Mesothelial cell of epicardium (in vitro differentiated cells): ENCODE results near the gene SETD1B. TPM values are rescaled to one million over a fixed set of nuclear protein-coding genes. Genes with fewer than 3 reads are reported as not detected.

ENCODE experiments used
- DNase-seq, 2 experiments: peaks; one replicate each; pipeline ENCODE4 v3.0.0; 2021; ENCODE audit warnings: low spot score in 2 of 2; ENCODE audit not compliant: unreplicated experiment in 2 of 2
- H3K27ac Mint-ChIP-seq: 2 replicates; pipeline ENCODE4 v1.8.0; 2021; ENCODE audit warnings: mixed read lengths
- H3K27me3 Mint-ChIP-seq: 2 replicates; pipeline ENCODE4 v1.8.0; 2021; ENCODE audit warnings: low read depth, mixed read lengths
- H3K36me3 Mint-ChIP-seq: 2 replicates; pipeline ENCODE4 v1.8.0; 2021; ENCODE audit warnings: mixed read lengths
- H3K4me1 Mint-ChIP-seq: 2 replicates; pipeline ENCODE4 v1.8.0; 2021; ENCODE audit warnings: mixed read lengths
- H3K4me3 Mint-ChIP-seq: 2 replicates; pipeline ENCODE4 v1.8.0; 2021; ENCODE audit warnings: mild to moderate bottlenecking, moderate library complexity, mixed read lengths
- H3K9me3 Mint-ChIP-seq: 2 replicates; pipeline ENCODE4 v1.8.0; 2021; ENCODE audit warnings: mixed read lengths
- total RNA-seq: library from RNA; stranded (reverse); gene quantifications from 3 replicates; pipeline ENCODE4 v1.2.1, GENCODE V29; 2021
- TF ChIP-seq, protein P1 (sequence below): fragments of 200-600 bp; sonication (generic); IDR thresholded peaks from one replicate; pipeline ENCODE4 v1.5.0; 2021; ENCODE audit warnings: antibody characterized with exemption; ENCODE audit not compliant: unreplicated experiment

SETD1B gene
- total RNA-seq, 1 donor from 2014 or later, result 27.2 TPM

DNA sequence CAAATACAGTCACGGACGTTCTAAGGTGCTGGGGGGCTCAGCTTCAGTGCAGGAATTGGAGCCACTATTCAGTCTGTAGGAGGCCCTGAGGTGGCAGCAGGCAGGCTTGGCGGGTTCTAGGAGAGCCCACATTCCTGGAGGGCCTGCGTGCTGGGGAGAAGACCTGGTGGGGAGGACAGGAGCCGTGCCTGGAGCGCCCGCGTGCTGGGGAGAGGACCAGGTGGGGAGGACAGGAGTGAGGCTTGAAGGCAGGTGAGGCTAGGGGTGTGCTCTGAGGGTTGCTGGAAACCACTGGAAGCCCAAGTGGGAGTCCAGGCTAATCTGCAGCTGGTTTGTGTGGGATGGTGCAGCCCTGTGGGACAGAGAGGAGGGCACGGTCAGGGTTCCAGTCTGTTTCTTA, 33.4 kb upstream of the SETD1B start:
- TF ChIP-seq, protein P1, sequence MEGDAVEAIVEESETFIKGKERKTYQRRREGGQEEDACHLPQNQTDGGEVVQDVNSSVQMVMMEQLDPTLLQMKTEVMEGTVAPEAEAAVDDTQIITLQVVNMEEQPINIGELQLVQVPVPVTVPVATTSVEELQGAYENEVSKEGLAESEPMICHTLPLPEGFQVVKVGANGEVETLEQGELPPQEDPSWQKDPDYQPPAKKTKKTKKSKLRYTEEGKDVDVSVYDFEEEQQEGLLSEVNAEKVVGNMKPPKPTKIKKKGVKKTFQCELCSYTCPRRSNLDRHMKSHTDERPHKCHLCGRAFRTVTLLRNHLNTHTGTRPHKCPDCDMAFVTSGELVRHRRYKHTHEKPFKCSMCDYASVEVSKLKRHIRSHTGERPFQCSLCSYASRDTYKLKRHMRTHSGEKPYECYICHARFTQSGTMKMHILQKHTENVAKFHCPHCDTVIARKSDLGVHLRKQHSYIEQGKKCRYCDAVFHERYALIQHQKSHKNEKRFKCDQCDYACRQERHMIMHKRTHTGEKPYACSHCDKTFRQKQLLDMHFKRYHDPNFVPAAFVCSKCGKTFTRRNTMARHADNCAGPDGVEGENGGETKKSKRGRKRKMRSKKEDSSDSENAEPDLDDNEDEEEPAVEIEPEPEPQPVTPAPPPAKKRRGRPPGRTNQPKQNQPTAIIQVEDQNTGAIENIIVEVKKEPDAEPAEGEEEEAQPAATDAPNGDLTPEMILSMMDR, result no peak
- peak overlapping the region; percentile 90 for H3K27ac Mint-ChIP-seq
- H3K9me3 Mint-ChIP-seq, result no peaks in the 10 kb centered on the region
- peak in 1 of 2 experiments; percentile 39 for DNase-seq
- H3K4me1 Mint-ChIP-seq, result peaks cover 52% of the 10 kb centered on the region
- H3K27me3 Mint-ChIP-seq, result no peaks in the 10 kb centered on the region
- no peaks in the 10 kb centered on the region for H3K36me3 Mint-ChIP-seq
- H3K4me3 Mint-ChIP-seq, result no peak overlapping the region

DNA sequence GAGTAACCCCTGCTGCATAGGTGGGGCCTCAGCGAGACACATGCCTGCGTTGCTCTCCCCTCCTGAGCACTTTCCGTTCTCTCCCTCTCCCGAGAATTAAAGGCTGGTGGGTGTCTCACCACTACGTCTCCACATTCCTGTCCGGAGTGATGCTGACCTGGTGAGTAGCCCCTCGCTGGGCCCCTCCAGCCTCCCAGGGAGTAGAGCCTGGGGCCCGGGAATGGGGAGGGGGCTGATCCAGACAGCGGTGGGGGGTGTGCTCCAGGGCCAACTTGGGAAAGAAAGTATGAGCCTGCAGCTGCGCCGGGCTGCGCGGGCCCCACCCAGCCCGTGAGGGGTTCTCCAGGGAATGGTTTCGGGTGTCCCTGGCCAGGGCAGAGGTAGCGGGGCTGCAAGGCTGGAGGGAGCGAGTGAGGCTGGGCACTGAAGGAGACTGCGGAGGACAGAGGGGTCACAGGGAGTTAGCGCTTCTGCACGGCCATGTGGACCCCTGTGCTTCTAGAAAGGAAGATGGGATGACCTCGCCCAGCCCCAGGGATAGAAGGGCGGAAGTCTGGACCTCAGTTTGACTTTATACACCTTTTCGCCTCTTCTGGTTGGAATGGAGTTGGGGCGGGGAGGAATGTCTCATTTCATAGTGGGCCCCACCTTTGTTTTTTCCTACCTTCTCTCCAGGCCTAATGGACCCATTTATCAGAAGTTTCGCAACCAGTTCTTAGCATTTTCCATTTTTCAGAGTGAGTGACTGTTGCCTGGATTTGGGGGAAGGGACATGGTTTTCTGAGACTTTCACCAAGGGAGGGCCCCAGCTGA, 32.8 kb upstream of the SETD1B start:
- no peaks in the 10 kb centered on the region for H3K27me3 Mint-ChIP-seq
- no peaks in the 10 kb centered on the region for H3K36me3 Mint-ChIP-seq
- H3K9me3 Mint-ChIP-seq, result no peaks in the 10 kb centered on the region
- H3K27ac Mint-ChIP-seq, result peak overlapping the region; percentile 90
- peaks cover 48% of the 10 kb centered on the region for H3K4me1 Mint-ChIP-seq
- TF ChIP-seq, protein P1, result no peak
- no peak for DNase-seq
- H3K4me3 Mint-ChIP-seq, result no peak overlapping the region

- Mint-ChIP-seq H3K4me3 (no peak overlapping the region), H3K4me1 (peaks cover 48% of the 10 kb centered on the region), H3K27ac (peak overlapping the region; percentile 68), H3K9me3 (no peaks in the 10 kb centered on the region), H3K27me3 (no peaks in the 10 kb centered on the region), H3K36me3 (no peaks in the 10 kb centered on the region)
- TF ChIP-seq, protein P1, result peak; percentile 71
- peak in 1 of 2 experiments; percentile 76 for DNase-seq
Measured at GRCh38 chr12:121773011-121773777, 30.6 kb upstream of the SETD1B start.

DNA sequence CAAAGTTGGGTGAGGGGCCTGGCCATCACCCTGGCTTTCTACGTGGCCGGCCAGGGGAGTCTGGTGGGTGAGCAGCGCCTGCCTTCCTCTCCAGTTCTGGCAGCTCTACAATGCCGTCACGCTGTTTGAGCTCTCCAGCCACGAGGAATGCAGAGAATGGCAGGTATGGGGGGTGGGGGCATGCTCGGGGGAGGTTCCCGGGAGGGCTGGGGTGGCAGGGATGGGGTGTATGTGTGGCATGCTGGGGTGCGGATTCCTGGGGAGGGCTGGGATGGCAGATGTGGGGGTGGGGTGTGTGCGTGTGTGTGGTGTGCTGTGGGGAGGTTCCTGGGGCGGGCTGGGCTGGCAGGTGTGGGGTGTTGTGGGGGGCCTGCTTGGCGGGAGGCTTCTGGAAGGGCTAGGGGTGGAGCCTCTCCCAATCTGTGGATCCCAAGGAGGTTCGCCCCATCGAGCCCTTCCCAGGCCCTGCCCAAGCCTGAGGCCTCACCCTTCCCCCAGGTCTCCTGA, 28.8 kb upstream of the SETD1B start:
- Mint-ChIP-seq H3K9me3 (no peaks in the 10 kb centered on the region), H3K4me3 (peak overlapping the region; percentile 30), H3K36me3 (no peaks in the 10 kb centered on the region), H3K27ac (peak overlapping the region; percentile 96), H3K4me1 (peaks cover 45% of the 10 kb centered on the region), H3K27me3 (no peaks in the 10 kb centered on the region)
- no peak for DNase-seq
- TF ChIP-seq, protein P1, result no peak

GRCh38 chr12:121775501-121775900, 28.3 kb upstream of the SETD1B start:
- Mint-ChIP-seq H3K36me3 (no peaks in the 10 kb centered on the region), H3K27me3 (no peaks in the 10 kb centered on the region), H3K9me3 (no peaks in the 10 kb centered on the region), H3K4me3 (no peak overlapping the region), H3K27ac (peak overlapping the region; percentile 77), H3K4me1 (peaks cover 40% of the 10 kb centered on the region)
- TF ChIP-seq, protein P1, result no peak
- no peak for DNase-seq
